D721Med (cell line): ENCODE results near the gene DDX42.

ENCODE experiments used
- DNase-seq: peaks from one replicate; pipeline ENCODE4 v3.0.0; 2011; ENCODE audit warnings: low spot score; ENCODE audit not compliant: insufficient read length
- FAIRE-seq: peaks from 2 replicates; lab custom pipeline; 2011; peaks lifted over from hg19 to GRCh38; lab: Jason Lieb, UNC
- TF ChIP-seq, protein P1 (sequence below): IDR thresholded peaks from 2 replicates; pipeline ENCODE4 v1.5.1; 2012; ENCODE audit warnings: mild to moderate bottlenecking, control low read depth; ENCODE audit not compliant: insufficient read depth; ENCODE audit errors: missing control alignments

The DDX42 gene

DNA sequence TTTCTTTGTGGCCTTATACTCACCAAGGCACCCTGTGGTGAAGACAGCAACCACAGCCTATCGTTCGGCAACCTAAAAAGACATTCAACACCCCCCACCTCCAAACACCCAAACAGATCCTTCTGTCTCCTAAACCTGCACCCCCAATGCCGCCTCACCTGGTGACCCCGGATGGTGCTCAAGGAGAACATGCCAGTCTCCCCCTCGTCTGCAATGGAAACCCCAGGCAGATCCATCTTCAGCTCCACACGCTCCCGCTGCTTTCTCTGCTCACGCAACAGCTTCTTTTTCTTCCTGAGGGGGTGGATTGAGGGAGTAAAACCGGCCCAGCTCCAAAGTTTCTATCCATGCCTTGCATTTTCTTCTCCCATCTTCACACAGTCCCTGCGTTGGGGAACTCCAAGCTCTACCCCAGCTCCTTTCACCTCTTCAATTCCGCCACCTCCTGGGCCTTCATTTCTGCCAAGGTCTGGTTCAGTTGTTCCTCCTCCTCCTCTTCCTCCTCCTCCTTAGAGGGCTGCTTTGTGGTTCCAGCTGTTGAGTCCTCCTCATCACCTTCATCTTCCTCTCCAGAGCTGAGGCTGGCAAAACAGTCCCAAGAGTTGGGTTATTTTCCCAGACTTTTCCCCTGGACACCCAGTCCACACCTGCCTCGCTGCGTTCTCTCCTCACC is 49.8 kb downstream of the DDX42 start:
- FAIRE-seq = no peak
- TF ChIP-seq, protein P1, sequence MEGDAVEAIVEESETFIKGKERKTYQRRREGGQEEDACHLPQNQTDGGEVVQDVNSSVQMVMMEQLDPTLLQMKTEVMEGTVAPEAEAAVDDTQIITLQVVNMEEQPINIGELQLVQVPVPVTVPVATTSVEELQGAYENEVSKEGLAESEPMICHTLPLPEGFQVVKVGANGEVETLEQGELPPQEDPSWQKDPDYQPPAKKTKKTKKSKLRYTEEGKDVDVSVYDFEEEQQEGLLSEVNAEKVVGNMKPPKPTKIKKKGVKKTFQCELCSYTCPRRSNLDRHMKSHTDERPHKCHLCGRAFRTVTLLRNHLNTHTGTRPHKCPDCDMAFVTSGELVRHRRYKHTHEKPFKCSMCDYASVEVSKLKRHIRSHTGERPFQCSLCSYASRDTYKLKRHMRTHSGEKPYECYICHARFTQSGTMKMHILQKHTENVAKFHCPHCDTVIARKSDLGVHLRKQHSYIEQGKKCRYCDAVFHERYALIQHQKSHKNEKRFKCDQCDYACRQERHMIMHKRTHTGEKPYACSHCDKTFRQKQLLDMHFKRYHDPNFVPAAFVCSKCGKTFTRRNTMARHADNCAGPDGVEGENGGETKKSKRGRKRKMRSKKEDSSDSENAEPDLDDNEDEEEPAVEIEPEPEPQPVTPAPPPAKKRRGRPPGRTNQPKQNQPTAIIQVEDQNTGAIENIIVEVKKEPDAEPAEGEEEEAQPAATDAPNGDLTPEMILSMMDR = no peak

DNA sequence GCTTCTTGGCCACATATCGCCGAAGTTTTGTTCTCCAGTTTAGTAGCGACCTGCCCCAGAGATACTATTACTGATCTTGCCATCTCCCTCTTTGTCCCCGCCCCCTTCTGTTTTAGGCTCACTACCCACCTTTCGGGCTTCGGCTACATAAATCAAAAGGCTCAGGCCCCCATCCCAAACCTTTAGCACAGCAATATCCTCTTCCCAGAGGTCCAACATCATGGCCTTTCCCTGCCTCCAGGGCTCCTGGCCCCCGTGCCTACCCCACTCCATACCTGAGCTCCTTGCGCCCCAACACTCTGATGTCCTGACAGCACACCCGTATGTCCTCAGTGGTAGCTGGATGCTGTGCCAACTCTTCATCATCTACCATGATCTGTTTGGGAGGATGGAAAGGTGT is 50.4 kb downstream of the DDX42 start:
- TF ChIP-seq, protein P1 = no peak
- no peak for DNase-seq
- FAIRE-seq = no peak

More for the DNA sequence above, 49.8 kb downstream of the DDX42 start:
- no peak for DNase-seq

DNA sequence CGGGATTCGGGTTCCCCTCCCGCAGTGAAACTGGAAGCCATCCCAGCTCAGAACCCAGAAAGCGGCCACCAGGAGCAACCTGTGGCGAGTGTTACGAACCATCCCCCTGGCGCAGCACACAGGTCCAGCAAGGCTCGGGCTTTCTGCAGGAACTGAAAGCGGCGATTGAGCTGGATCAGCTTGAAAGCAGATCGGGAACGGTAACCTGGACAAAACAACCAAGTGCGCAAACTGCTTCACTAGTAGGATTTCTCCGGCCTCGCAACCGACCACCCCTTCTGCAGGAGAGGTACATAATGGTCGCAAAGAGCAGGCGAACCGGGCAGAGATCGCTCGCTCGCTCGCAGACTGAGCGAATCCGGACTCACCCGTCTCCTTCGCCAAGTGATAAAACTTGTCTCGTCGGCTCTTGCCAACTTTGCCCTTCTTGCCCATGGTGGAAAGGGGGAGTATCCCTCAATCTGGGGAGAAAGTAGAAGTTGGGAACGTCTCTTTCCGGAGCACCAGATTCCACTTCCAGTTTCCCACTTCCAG is 52.6 kb downstream of the DDX42 start:
- DNase-seq = no peak
- TF ChIP-seq, protein P1 = no peak
- no peak for FAIRE-seq

DNA sequence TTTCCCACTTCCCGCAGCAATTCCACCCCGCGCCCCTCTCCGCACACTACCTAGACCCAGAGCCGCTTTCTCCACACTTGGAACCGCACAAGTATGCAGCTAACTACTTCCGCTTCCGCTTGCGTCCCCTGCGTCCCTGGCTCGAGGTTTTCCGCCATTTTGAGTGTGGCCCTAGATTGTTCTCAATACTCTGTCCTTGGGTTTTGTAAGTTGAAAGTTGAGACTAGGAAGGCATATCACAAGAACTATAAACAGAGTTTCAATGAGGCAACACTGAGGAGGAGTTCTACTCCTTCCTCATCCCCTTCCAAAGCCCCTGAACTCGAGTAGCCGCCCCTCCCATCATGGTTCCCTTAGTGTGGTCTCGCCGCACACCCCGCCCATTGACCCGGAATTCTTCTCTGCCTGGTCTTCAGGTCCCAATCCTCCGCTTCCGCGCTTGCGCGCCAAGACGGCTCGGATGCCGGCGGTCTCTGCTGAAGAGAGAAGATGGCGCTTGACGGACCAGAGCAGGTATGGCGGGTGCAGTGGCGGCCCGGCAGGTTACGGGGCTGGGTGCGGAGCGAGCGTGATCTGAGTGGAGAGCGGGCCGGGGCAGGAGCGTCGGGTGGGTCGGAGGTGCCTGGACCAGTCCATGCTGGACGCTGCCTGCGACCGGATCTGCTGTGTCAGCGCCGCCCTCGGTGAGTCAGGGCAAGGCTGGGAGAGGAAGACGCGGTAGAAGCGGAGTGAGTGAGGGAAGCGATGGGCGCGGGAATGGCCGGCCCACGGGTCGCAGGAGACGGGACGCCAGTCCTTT is 53.2 kb downstream of the DDX42 start, which contains the start of the genes FTSJ3 and PSMC5:
Gene FTSJ3, minus strand, starts transcription at position 662 of the 799 bp plus-strand sequence. CDS start 761 bp downstream, outside the sequence.
Gene PSMC5, plus strand, starts transcription at position 430 of the 799 bp plus-strand sequence. Its CDS starts 60 bp downstream, at position 490.
- TF ChIP-seq, protein P1 = peak; percentile 44
- FAIRE-seq (peak; percentile 63), DNase-seq (peak; percentile 82)

DNA sequence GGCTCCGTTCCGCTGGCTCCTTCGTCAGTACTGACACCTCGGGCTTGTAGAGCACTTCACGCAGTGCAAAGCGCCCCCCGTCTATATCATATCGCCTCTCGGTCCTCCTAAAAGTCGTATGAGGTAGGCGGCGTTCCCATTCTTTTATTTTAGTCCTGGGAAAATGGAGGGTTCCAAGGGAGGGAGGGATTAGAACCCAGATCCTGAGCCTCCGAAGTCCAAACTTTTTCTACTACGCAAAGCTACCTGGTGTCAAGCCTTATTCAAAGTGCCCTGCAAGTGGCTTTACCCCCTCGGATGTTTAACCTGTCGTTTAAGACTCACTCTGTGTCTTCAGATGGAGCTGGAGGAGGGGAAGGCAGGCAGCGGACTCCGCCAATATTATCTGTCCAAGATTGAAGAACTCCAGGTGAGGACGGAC is 53.8 kb downstream of the DDX42 start:
- TF ChIP-seq, protein P1 = no peak
- no peak for FAIRE-seq
- no peak for DNase-seq

DNA sequence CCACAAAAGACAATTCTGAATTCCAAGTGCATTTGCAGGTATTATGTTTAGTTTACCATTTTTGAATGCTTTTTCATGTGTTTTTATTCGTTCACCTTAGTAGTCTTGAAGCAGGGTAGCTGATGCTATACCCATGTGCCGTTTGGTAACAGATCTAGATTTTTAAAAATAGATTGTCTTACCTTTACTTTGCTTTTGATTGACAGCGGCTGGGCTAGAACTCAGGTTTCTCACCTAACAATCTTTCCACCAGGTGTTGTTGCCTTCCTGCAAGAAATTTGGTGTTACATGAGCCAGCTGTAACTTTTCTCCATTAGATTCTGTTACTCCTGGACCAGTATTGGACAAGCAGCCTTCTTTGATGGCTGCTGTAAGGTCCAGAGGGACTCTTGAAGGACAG is 55.0 kb downstream of the DDX42 start:
- TF ChIP-seq, protein P1 = no peak
- no peak for FAIRE-seq
- no peak for DNase-seq

DNA sequence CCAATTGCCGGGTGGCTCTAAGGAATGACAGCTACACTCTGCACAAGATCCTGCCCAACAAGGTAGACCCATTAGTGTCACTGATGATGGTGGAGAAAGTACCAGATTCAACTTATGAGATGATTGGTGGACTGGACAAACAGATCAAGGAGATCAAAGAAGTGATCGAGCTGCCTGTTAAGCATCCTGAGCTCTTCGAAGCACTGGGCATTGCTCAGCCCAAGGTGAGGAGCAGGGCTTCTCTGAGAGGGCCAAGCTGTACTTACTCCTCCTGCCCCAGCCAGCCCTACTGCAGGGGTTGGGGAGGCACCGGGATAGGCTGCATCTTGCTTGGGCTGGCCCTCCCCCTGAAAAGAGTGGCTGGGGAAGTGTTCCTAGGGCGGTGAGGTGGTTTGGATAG is 56.3 kb downstream of the DDX42 start:
- FAIRE-seq = no peak
- TF ChIP-seq, protein P1 = no peak
- DNase-seq = no peak
